HG03095 (cell line): ENCODE data around the gene KRT72.
"Not testable (repeated sequence)": the region's sequence is repeated elsewhere in the genome, so short reads cannot be mapped to it uniquely, and the experiment has no call there.

Experiments
- ATAC-seq: cut with Tn5 transposase; IDR thresholded peaks from one replicate; pipeline ENCODE4 v1.9.1; 2021; ENCODE audit warnings: moderate library complexity; ENCODE audit not compliant: unreplicated experiment

The KRT72 gene

DNA sequence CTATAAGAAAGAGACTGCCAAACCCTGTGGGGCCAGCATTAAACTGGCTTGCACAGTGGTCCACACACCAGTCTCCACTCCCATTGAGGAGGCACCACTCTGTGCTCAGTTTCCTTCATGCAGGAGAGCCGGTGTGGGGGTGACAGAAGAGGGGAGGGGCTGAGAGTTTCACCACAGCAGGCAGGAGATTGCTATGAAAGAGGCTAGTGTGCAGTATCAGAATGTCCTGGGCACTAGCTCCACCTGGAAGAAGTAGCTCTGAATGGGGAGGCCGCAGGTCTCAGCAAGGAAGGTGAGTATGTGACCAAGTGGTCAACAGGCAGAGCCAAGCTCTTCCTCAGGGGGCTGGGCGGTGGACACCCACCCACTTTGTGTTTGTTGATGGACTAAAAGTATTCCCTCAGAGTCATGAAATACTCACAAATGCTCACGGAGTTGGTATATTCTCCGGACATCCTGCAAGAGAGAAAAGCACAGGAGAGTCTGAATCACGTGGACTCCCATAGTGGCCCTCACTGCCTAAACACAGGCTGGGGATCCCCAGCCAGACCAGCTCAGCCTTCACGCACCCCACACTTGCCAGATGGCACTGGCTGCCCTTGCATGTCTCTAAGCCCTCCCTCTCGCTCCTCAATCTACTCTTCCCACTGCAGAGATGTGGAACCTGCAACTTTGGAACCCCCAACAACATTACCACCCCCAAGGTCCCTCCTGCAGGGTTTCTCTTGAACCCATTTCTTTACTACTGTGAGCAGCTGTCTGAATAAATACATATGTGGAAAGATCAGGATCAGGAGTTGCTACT, 7.8 kb upstream of the KRT72 start:
- no peak for ATAC-seq

DNA sequence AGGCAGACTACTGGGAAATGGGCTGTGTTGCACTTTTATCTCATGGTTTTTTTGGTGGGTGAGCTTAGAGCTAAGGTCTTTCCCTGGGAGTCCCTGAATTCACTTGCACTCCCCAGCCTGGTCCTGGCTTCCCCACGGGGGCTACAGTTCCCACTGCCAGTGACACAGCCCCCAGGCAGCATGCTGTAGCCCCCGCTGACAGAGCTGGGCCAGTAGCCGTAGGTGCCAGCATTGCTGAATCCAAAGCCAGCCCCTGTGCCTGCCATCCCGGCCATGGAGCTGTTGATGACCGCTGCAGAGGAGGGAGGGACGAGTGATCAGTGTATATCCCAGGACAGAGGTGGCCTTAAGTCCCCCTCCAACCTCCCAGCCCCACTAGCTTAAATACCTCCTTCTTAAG, 6.9 kb upstream of the KRT72 start:
- no peak for ATAC-seq

- ATAC-seq: no peak
These were observed 6.1 kb upstream of the KRT72 start for GRCh38 chr12:52607314-52607713.

GRCh38 chr12:52606581-52607218, 5.4 kb upstream of the KRT72 start:
- ATAC-seq: no peak

- ATAC-seq: no peak
These were observed 4.8 kb upstream of the KRT72 start for GRCh38 chr12:52606096-52606495.

- ATAC-seq: no peak
These were observed 4.3 kb upstream of the KRT72 start for GRCh38 chr12:52605542-52605941.

DNA sequence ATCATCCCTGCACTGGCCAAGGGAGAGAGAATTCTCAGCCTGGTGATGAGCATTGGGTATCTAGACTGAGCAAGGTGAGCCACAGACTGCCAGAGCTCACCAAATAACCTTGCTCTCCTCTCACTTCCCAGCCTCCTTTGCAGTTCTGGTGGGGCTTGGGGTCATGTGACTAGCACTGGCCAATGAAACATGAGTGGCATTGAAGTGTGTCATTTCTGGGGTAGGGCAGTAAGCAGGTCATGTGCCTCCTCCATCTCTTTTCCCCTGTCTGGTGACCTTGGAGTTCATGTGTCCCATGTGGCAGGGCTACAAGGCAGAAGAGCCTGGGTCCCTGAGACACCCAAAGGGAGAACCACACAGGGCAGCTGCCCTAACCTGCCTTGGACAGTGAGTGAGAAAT, 3.6 kb upstream of the KRT72 start:
- no peak for ATAC-seq

DNA sequence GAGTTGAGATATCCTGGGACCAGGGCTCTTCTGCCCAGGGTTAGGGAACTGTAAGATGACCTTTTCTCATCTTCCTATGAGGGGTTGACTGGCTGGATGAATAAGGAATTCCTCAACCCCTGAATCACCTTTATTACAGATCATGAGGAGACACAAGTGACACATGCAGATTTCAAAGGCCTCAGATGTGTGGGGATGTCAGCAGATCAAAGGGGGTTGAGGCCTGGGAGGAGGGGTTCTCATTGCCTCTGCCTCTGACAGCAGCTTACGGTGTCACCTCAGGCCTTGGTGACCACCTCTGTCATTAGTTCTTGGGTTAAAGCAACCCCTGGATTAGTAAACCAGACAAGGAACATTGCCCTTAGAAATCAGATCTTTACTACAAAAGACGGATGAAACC, 2.1 kb upstream of the KRT72 start:
- ATAC-seq: no peak

- no peak for ATAC-seq
These were observed 1.3 kb upstream of the KRT72 start for GRCh38 chr12:52602552-52602951.

- no peak for ATAC-seq
These were observed 408 bp upstream of the KRT72 start for GRCh38 chr12:52601671-52602070.

GRCh38 chr12:52600475-52600874, 788 bp downstream of the KRT72 start:
- no peak for ATAC-seq

DNA sequence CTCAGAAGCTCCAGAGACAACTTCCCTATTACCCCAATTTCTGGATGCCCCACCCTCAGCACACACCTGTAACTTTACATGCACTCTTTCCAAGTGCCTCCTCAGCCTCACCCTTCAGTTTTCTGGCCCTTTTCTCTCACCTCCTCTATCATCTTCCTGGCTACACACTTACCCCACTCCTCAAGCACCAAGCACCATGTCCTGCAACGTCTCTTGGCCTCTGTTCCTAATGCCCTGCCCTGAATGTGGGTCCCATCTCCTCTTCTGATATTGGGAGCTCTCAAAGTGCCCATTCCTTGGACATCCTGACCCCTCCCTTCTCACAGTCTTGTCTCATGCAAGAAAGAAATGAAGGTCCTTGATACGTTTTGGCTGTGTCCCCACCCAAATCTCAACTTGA, 1.2 kb downstream of the KRT72 start:
- ATAC-seq: no peak

GRCh38 chr12:52598966-52599365, 2.3 kb downstream of the KRT72 start:
- no peak for ATAC-seq

GRCh38 chr12:52594237-52594636, 7.0 kb downstream of the KRT72 start:
- ATAC-seq: not testable (repeated sequence)

DNA sequence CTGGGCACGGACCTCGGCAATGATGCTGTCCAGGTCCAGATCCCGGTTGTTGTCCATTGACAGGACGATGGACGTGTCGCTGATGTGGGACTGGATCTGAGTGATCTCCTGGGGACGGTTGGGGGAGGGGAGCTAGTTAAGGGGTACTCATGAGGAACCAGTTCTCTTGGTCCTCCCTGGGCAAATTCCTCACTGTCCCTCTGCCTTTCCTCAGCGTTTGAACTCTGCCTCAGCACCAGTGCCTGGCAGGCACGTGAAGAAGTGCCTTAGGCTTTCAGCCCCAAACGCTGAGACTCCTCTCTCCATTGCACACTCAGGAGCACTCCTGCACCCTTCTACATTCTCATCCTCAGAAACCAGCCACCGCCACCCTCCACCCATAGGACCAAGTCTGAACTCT, 9.7 kb downstream of the KRT72 start:
- no peak for ATAC-seq

DNA sequence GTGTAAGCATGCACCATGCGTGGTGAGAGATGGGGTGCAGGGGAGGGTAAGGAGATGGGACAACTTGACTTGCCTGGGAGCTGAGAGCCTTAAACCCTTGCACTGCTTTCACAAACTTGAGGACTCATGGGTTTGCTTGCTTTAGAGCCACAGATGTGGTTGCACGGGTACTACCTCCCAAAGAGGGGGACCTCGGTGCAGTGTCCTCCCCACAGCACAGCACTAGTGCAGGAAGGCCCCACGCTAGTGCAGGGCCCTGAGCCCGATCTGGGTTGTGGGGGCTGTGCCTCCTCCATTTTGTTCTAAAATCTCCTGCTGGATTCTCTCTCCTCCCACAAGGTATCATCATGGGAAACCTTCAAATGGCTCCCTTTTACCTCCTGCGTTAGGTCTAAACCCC, 11.2 kb downstream of the KRT72 start:
- ATAC-seq: no peak

GRCh38 chr12:52587563-52587962, 13.7 kb downstream of the KRT72 start:
- ATAC-seq: no peak

- no peak for ATAC-seq
These were observed 15.3 kb downstream of the KRT72 start for GRCh38 chr12:52585946-52586345.

- ATAC-seq: no peak
These were observed 16.2 kb downstream of the KRT72 start for GRCh38 chr12:52585066-52585465.

DNA sequence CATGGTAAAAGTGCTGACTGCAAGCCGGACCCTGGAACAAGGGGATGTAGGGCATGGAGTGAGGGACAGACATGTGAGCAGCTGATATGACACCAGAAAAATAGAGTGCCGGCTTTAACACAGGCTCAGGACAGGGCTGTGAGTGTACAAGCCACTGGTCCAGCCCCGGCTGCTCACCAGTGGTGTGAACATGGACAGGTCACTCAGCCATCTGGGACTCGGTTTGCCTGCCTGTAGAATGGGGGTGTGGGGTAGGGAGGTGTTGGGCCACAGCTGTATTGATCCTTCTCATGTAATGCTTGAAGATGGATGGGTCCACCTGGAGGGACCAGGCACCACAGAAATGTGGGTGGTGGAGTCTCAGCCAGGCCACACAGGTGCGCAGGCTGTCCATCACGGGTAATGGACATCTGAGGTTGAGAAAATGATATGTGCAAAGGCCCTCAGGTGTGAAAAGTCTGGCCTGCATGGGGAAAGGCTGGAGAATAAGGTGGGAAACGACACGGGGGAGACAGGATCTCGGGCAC, 17.0 kb downstream of the KRT72 start:
- ATAC-seq: no peak

GRCh38 chr12:52582971-52583456, 18.2 kb downstream of the KRT72 start:
- no peak for ATAC-seq

GRCh38 chr12:52582486-52582885, 18.8 kb downstream of the KRT72 start:
- no peak for ATAC-seq
